SKM-1 (cell line): ENCODE results near the gene TNFSF8.
A peak's percentile ranks its signal among the peaks of the same experiment; 100 is the strongest.

Source experiments
- DNase-seq: peaks from one replicate; lab custom pipeline; 2025; ENCODE audit not compliant: unreplicated experiment; lab: John Stamatoyannopoulos, UW

The TNFSF8 gene

DNA sequence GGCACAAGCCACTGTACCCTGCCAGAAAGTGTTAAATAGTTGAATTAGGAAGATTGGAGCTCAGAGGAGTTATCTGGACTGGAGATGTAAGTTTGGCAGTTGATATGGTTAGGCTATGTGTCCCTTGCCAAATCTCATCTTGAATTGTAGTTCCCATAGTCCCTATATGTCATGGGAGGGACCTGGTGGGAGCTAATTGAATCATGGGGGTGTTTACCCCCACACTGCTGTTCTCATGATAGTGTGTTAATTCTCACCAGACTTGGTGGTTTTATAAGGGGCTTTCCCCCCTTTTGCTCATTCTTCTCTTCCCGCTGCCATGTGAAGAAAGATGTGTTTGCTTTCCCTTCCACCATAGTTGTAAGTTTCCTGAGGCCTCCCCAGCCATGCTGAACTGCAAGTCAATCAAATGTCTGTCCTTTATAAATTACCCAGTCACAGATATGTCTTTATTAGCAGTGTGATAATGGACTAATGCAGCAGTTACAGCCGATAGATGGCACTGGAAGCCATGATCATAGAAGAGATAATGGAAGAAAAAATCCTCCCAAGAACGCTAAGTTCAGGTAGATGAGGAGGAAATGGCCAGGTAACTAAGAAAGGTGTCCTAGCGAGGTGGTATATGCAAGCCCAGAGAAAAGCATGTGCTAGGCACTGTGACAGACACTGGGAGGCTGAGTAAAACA, 51.4 kb downstream of the TNFSF8 start:
- no peak for DNase-seq

DNA sequence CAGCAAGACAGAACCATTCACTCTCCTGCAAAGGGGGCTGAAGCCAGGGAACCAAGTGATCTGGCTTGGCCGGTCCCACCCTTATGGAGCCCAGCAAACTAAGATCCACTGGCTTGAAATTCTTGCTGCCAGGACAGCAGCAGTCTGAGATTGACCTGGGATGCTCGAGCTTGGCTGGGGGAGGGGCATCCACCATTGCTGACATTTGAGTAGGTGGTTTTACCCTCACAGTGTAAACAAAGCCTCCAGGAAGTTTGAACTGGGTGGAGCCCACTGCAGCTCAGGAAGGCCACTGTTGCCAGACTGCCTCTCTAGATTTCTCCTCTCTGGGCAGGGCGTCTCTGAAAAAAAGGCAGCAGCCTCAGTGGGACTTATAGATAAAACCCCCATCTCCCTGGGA, 60.5 kb downstream of the TNFSF8 start:
- no peak for DNase-seq

DNA sequence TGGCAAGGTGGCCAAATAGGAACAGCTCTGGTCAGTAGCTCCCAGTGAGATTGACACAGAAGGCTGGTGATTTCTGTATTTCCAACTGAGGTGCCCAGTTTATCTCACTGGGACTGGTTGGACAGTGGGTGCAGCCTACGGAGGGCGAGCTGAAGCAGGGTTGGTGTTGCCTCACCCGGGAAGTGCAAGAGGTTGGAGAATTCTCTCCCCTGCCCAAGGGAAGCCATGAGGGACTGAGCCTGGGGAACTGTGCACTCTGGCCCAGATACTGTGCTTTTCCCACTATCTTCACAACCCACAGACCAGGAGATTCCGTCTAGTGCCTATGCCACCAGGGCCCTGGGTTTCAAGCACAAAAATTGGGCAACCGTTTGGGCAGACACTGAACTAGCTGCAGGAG, 61.0 kb downstream of the TNFSF8 start:
- no peak for DNase-seq

DNA sequence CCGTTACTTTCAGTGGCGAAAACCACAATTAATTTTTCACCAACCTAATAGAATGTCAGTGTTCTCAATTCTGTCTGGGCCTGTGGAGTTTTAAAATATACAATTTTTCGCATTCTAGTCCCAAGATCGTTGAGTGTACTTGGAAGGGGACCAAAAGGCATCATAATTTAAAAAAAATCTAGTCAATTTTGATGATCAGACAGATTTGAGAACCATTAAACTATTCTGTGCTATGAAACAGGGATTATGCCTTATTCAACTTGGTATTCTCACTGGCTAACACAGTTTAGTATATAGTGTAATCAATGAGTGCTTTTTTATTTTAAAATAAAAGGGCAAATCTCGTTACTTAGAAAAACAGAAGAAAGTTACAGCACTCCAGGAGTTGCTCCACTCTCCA, 63.1 kb downstream of the TNFSF8 start:
- no peak for DNase-seq

DNA sequence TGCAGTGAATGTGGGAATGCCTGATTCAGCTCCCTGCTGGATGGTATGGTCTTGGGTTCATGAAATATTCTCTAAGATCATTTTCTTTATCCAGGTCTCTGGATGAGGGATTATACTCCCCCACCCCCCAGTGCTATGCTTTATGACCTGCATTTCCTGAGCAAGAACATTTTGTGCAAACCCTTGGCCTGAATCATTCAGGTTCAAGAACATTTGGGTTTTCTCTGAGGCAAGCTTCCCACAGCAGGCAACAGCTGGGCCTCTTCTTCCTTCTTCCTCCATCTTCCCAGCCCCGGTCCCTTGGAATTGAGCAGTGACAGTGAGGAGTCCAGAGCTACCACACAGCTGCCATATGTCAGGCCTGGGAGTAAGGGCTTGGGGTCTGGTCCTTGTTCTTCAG, 65.9 kb downstream of the TNFSF8 start:
- DNase-seq, result no peak

DNA sequence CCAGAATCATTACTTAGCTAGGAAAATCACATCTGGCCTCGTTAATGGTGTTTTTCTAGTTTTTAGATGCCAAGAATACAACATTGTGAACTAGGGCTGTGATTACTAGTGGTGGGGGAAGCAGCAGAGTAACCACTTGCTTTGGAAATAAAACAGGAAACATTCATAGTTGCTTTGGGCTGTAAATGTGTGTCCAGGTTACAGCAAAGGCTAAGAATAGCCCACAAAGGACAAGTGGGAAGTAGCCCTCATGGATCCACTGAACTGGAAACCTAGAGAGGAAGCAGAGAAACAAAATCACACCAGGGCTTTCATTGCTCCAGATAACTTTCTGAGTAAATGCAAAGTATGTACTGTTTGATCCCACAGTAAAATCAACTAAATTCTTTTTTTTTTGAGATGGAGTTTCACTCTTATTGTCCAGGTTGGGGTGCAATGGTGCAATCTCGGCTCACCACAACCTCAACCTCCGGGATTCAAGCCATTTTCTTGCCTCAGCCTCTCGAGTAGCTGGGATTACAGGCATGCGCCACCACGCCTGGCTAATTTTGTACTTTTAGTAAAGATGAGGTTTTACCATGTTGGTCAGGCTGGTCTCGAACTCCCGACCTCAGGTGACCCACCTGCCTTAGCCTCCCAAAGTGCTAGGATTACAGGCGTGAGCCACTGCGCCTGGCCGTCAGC, 68.3 kb downstream of the TNFSF8 start:
- DNase-seq, result no peak

DNA sequence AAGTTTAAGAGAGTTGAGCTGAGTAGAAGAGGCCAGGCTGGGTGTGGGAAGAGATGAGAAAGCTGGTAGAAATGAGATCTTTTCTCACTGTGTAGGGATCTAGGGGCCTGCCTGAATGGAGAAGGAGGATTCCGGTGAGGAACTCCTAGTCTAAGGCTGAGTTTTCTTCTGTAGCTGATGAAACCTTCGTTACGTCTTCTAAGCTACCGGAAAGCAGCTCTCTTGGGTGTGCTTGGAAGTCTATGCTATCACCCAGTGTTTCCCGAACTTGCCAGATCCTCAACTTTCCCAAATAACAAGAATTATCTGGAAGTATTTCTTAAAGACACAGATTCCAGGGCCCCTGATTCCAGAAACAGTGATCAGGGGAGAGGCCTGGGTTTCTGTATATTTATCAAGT, 69.1 kb downstream of the TNFSF8 start:
- DNase-seq, result no peak

DNA sequence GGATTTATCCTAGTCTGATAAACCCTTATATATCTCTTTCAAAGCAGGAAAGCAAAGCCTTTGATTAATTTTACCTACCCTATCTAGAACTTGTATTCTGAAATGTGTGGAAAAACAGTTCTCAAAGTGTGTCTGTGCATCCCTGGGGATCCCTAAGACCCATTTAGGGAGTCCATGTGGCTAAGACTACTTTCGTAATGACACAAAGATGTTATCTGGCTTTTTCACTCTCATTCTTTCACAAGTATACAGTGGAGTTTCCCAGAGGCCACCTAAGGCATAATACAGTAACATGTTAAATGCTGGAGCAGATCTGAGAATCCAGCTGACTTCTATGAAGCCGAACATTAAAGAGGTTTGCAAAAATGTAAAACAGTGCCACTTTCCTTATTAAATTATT, 70.2 kb downstream of the TNFSF8 start:
- DNase-seq, result no peak

DNA sequence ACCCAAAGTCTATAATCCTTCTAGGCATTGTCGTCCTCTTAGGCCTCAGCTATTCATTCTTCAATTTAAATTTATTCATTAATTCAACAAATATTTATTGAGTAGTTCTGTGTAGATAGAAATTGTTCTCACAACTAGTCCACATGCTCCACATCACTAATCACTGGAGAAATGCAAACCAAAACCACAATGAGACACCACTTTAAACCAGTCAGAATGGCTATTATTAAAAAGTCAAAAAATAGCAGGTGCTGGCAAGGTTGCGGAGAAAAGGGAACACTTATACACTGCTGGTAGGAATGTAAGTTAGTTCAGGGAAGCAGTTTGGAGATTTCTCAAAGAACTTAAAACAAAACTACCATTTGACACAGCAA, 73.5 kb downstream of the TNFSF8 start:
- no peak for DNase-seq

DNA sequence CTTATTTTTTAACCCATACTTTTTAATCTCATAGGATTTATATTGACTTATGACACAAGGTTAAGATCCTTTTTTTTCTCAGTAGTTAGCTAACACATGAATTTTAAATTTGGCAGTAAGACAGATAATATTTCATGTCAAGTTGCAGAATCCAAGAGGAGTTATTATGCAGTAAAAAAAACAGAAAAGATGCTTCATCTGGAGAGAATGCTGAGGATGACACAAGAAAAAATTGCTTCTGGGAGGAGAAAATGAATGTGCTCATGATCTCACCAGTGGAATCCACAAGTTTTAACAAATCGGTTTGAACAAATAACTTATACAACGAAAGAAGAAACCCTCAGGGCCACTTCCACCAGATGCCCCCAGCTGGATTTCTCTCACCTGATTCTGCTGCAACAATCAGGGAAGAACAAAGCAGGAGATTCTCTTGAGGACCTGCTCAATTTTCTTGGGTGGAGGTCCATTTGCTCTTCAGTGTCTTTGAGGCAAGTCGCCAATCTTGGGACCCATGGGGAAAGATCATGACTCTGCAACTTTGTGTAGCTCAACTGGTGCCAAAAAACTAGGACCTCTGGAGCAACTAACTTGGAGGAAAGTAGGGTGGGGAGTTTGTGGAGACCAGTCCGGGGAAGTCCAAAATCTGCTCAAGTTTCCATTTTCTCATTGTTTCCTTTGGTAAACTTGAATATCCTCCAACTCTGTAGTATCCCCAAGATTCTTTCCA, 74.0 kb downstream of the TNFSF8 start:
- no peak for DNase-seq

DNA sequence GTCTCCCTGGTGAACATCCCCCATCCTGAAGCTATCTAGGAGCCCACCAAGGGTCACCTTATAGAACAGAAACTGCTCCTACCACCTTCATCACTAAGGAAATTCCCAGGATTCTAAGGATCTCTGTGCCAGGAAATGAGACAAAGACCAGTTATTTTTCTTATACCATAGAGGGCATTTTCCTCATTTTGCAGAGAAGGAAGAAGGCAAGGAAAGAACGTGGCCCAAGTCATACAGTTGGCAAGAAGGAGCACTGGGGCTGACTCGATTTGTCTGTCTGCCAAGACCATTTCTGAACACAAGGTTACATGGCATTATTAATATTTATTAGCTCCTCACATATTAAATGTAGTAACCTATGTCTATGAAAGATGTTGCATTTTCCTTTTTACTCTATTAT, 74.9 kb downstream of the TNFSF8 start:
- no peak for DNase-seq

DNA sequence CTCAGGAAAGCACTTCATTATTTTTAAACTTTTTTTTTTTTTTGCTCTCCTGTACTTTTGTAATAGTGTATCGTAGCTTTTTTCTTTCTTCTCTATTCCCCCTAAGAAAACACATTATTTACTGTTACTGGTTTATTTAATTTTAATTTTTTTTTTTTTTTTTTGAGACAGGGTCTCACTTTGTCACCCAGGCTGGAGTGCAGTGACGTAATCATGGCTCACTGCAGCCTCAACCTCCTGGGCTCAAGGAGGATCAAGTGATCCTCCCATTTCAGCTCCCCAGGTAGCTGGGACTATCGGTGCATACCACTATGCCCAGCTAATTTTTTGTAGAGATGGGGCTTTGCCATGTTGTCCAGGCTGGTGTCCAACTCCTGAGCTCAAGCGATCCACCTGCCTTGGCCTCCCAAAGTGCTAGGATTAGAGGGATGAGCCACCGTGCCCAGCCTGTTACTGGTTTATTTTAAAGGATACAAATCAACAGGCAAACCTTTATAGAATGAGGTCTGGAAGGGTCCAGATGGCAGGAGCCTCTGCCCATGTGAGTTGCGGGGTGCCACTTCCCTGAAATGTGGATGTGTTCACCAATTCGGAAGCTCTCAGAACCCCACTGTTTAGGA, 75.5 kb downstream of the TNFSF8 start:
- no peak for DNase-seq

DNA sequence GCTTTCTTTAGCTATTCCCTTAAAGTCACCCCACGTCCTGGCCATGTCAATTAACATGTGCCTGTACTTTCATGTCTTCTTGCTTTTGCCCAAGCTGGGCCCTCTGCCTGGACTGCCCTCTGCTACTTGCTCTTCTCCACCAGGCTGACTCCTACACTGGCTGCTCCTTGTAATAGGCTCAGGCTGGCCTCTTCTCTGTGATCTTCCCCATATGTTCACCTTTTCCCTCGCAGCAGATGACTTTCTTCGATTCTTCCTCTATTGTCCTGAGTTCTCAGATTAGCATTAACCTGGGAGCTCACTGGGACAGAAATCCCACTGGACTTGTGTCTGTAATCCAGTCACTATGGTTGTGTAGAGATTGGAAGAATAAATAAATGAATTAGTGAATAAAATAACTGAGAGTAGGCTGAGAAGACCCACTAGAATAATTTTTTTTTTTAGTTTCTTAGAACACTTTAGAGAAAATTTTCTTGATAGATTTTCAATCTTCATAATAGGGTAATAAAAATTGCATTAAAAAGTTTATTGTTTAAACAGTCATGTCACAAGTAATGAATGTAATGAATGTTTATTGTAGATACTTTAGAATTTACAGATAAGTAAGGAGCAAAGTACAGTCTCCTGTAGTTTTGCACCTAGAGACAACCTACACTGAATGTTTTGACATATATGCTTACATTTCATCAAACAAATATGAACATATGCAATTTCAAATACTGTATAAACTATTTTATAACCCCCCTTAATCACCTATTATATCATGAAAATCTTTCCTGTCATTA, 77.1 kb downstream of the TNFSF8 start:
- no peak for DNase-seq

DNA sequence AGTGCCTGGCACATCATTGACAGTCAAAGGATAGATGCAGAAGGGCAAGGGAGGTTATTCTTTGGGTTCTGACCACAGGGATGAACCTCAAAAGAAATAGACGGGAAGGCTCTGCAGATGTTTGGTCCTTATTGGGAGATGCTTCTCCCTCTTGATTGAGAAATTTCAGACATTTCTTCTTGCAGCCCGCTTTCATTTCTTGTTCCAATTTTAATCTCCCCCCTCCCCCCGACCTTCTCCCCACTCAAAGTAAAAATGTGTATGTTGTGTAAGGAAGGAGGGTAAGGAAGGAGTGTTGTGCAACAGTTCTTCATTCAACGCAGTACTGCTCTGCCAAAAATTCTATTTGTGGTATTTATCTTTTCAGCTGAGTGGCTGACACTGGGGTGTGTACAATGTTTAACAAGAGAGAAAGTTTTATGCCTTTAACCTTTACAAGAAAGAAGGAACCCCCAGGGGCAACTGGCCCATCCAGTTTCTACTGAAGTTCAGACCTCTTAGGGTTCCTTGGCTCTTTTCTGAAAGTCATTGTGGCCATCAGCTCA, 78.3 kb downstream of the TNFSF8 start:
- DNase-seq, result peak; percentile 23

DNA sequence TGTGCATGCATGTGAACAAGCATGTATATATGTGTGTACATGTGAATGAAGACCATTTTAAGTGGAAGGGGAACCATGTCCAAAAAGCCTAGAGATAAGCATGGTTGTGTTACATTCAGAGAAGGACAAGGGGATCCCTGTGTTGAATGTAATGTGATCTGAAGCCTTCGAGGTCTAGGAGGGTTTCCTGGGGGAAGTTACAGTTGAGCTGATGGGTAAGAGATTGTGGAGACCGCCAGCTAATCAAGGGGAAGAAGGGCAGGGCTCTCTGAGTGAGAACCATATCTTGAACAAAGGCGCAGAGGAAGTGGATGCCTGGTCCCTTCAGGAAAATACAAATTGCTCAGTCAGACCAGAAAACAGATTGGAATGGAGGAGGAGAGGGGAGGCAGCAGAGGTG, 79.1 kb downstream of the TNFSF8 start:
- DNase-seq, result no peak
